Fibroblast of peridontal ligament (primary cell): ENCODE measurements around the gene RELA.
A peak's percentile ranks its signal among the peaks of the same experiment; 100 is the strongest.
"Not testable (repeated sequence)": the region's sequence is repeated elsewhere in the genome, so short reads cannot be mapped to it uniquely, and the experiment has no call there.

ENCODE experiments used
- DNase-seq: peaks from one replicate; pipeline ENCODE4 v3.0.0-alpha.2; 2010; ENCODE audit errors: extremely low read depth

RELA gene

DNA sequence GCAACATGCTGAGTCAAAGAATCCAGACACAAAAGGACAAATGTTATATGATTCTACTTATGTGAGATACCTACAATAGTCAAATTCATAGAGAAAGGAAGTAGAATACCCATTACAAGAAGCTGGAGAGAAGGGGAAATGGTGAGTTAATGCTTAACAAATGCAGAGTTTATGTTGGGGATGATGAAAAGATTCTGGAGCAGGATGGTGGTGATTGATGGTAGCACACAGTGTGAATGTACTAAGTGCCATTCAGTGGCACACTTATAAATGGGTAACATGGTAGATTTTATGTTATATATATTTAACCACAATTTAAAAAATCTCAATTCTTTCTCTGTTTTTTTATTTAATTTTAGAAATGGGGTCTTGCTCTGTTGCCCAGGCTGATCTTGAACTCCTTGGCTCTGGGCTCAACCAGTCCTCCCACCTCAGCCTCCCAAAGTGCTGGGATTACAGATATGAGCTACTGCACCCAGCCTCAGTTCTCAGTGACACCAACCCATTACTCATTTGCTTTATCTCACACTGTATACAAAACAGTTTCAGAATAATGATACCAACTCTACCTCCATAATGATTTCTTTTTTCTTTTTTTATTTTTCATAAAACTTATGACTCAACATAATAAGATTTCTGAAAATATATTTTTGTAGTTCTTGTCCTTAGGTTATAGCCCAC lies 9.6 kb upstream of the RELA start:
- DNase-seq, result no peak

DNA sequence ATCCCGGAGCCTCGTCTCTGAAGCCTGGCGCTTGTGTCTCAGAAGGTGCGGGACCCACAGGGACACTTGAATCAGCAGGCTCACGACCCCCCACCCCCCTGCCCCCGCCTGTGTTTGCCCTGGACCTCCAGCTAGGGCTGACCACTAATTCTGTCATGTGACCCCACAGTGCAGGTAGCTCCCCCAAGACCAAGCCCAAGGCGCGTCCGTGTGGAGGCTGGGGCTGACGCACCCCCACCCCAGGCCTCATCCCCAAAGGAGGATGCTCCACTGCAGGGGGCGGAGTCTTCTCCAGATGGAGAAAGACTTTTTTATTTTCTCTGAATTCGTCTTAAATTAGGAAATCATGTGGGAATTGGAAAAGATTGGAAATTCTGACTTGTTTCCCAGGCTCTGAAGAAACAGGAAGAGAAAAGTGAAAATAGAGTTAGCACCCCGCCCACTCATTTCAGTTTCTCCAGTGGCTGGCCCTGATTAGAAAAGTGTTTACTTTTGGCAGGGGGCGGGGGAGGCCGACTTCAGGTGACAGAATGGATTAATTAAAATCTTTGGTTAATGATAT lies 1.0 kb upstream of the RELA start:
- peak; percentile 86 for DNase-seq

DNA sequence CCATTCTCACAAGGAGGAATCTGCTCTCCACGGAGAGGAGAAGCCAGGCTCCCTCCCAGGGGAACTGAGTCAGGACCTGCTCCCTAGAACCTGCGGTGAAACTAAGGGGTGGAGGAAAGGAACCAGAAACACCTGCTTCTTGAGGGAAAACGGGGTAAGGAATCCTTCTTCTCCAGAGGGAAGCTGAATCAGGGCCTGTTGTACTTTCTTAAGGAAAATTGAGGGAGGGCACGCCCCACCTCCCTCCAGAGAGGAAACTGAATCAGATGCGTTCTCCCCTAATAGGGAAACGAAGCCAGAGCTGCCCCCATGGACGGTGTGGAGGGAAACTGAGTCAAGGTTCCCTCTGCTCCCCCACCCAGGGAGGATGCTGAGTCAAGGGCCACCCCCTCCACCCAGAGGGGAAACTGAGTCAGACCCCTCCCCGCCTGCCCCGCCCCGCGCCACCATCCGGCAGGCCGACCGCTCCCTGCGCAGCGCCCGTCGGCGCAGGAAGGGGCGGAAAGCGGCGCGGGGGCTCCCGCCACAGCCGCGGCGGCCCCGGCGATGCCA lies 393 bp downstream of the RELA start:
- peak; percentile 26 for DNase-seq

DNA sequence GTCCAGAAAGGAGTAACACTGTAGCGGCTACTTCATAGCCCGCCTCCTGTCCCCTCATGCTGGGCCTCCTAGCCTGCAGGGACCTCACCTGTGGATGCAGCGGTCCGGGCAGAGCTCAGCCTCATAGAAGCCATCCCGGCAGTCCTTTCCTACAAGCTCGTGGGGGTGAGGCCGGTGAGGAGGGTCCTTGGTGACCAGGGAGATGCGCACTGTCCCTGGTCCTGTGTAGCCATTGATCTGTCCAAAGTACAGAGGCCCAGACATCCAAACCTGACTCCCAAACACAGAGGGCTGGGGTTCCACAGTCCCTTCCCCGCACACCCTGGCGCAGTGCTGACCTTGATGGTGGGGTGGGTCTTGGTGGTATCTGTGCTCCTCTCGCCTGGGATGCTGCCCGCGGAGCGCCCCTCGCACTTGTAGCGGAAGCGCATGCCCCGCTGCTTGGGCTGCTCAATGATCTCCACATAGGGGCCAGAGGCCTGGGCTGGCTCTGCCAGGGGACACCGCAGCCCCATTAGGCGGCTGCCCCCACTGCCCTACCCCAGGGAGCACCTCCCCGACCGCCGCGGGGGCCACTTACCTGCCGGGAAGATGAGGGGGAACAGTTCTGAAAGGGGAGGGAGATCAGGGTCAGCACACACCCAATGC lies 993 bp downstream of the RELA start:
- no peak for DNase-seq

DNA sequence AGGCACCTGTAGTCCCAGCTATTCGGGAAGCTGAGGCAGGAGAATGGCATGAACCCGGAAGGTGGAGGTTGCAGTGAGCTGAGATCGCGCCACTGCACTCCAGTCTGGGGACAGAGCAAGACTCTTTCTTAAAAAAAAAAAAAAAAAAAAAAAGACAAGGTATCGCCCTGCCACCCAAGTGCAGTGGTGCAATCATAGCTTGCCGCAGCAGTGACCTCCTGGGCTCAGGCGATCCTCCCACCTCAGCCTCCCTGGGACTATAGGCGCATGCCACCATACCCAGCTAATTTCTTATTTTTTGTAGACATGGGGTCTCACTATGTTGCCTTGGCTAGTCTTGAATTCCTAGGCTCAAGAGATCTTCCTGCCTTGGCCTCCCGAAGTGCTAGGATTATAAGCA lies 1.8 kb downstream of the RELA start:
- DNase-seq, result not testable (repeated sequence)

DNA sequence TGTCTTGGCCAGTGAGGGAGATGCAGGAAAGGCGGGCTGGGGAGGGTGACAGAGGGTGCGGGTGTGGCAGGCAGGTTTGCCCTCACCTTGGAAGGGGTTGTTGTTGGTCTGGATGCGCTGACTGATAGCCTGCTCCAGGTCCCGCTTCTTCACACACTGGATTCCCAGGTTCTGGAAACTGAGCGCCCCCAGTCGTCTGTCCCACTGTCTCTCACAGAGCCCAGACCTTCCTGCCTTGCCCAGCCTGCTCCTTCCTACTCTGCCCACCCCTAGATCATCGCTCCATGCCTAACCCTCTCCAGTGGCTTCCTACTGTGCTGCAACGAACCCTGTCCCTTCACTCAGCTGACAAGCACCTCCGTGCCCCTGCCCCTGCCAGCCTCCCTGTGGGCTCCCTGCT lies 2.7 kb downstream of the RELA start:
- DNase-seq, result no peak

DNA sequence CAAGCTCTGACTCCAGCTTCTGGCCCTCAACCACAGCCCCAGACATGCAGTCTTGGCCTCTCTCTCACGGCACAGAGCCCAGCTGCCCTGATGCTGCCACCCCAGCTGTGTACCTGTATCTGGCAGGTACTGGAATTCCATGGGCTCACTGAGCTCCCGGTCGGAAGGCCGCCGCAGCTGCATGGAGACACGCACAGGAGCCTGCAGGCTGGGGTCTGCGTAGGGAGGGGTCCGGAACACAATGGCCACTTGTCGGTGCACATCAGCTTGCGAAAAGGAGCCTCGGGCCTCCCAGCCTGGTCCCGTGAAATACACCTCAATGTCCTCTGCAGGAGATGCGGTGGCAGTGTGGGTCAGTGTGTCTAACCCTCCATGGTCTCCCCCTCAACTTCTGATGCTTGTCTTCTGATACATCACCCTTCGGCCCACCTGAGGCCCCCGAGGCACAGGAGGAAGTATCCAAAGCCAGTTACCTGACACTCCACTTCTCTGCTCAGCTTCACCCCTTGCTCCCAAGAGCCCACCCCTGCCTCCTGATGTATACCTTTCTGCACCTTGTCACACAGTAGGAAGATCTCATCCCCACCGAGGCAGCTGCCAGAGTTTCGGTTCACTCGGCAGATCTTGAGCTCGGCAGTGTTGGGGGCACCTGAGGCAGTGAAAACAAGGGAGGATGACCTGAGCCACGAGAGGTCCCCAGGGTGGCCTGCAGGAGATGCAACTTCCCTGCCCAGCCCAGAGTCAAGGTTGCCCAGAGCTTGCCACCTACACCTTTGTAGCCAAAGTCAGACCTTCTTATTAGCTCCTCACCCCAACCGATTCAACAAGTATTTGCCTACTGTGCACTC lies 4.3 kb downstream of the RELA start:
- no peak for DNase-seq

DNA sequence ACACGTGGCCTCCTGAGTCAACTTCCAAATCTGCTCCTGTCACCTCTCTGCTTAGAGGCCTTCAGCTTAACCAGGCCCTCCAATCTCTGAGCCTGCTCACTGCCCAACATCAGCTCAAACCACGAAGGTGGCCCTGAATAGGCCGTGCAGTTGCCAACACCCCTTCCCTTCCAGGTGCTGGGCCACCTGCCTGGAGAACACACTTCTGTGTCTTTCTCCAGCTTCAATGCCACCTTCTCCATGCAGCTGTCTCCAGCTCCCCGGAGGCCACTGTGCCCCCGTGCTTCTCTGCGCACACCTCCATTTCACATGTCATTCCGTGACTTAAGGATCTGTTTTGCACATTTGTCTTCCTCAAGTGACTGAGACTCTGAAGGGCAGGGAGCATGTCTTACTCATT lies 5.3 kb downstream of the RELA start:
- DNase-seq, result no peak

DNA sequence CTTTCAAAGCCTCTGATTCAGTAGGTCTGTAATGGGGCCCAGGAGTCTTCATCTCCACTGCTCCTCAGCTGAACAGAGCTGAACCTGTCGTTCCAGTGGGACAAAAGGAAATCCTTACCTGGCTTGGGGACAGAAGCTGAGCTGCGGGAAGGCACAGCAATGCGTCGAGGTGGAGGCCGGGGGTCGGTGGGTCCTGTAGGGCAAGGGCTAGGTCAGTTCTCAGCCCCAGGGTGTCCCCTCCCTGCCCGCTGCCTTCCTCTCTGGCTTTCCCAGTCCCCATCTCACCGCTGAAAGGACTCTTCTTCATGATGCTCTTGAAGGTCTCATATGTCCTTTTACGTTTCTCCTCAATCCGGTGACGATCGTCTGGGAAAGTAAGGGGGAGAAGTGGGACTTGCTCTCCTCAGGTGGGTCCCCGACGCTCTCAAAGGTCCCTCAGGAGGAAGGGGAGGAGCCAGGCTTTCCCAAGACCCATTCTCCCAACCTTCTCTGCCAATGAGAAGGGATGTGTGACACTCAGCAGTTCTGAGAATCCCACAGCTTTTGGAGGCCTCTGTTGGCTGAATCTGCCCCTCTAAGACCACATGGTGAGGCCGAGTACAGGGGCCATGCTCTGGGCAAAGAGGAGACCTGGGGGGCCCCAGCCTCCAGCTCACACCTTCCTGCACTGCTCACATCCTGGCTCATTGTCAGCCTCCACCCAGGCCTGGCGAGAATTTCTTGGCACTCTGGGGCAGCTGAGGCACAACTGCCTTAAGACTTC lies 7.0 kb downstream of the RELA start:
- DNase-seq, result no peak

DNA sequence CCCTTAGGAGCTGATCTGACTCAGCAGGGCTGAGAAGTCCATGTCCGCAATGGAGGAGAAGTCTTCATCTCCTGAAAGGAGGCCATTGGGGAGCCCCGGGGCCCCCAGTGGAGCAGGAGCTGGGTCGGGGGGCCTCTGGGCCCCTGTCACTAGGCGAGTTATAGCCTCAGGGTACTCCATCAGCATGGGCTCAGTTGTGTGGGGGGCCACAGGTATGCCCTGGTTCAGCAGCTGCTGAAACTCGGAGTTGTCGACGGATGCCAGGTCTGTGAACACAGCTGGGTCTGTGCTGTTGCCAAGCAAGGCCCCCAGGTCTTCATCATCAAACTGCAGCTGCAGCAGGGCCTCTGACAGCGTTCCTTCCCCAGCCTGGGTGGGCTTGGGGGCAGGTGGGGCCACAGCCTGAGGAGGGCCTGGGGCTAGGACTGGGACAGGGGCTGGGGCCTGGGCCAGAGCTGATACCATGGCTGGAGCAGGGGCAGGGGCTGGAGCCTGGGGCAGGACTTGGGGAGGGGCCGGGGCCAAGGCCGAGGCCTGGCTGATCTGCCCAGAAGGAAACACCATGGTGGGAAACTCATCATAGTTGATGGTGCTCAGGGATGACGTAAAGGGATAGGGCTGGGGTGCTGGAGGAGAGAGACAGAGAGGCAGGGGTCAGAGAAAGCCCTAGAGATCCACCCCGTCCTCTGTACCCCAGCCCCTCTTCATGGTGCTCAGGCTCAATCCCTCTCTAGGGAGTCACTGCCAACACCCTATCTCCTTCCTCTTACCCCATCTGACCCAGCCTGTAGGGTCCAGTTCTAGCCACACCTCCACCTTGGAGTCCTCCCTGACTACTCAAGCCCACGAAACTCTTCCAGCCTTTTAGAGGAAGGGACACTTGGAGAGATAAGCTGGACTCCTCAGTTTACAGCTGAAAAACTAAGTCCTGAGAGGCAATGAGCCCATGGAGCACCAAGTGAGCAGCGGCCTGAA lies 8.1 kb downstream of the RELA start:
- no peak for DNase-seq

DNA sequence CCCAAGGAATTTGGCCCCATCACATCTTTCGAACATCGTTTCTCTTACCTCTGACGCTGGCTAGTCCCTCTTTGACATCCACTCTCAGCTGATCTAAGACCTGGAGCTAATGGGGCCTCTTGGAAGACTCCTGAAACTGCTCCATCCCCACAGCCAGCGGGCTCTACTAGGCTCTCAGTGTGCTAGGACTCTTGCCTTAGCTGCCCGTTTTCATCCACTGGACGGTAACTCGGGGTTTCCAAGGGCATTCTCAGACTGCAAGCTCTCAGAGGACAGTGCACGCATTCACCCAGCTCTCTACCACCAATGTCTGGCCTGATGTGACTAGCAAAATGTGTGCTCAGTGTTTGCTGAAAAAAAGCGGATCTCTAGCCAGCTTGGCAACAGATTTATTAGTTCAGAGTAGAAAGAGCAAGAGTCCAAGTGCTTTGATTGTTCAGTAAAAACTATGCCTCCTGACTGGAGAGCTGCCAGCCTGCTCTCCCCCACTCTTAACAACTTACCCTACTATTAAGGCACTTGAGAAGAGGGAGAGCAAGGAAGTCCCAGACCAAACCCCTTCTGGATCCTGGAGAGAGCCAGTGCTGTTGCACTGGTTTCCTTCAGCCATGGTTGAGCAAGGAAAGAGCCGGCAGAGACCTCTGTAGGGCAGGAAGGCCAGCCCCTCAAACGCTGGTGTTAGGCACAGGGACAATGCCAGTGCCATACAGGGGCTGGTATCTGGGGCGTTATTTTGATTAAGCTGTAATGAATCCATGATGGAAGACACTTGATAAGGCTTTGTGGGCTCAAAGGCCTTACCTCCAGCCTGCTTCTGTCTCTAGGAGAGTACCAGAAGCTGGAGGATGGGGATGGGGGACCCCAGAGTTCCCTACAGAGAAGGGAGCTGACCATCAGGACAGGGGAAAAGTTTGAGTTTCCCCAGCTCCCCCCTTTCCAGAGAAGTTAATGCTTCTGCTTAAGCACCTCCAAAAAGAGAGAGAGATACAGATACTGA lies 9.2 kb downstream of the RELA start:
- DNase-seq, result no peak

DNA sequence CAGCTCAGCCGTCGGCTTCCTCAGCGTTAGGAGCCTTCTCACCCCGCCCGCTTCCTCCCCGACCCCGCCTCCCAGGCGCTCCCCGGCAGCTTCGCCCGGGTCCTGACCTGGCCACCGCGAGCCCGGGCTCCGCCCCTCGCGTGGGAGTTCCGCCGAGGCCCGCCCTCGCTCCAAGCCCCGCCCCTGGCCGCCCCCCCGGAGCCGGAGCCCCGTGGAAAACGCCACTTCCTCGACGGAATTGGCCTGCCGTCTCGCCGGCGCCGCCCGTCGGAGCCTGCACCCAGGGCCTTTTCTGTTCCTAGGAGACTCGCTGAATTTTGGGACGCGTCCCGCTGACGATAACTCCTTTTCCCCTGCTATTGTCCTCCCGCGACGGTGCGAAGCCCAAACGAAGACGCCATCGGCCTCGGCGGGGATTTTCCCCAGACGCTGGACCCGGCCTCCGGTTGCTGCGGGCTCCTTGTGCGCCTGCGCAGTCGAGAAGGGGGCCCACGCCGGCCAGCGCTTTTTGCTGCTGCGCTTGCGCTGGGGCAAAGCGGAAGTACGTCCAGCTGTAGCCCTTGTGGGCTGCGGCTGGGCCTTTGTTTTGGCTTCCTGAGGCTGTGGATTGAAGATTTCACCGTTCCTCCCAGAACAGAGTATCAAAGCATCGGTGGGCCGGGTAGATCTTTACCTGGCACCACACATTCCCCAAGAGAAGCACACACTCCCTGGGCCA lies 10.0 kb downstream of the RELA start:
- DNase-seq, result peak; percentile 92

DNA sequence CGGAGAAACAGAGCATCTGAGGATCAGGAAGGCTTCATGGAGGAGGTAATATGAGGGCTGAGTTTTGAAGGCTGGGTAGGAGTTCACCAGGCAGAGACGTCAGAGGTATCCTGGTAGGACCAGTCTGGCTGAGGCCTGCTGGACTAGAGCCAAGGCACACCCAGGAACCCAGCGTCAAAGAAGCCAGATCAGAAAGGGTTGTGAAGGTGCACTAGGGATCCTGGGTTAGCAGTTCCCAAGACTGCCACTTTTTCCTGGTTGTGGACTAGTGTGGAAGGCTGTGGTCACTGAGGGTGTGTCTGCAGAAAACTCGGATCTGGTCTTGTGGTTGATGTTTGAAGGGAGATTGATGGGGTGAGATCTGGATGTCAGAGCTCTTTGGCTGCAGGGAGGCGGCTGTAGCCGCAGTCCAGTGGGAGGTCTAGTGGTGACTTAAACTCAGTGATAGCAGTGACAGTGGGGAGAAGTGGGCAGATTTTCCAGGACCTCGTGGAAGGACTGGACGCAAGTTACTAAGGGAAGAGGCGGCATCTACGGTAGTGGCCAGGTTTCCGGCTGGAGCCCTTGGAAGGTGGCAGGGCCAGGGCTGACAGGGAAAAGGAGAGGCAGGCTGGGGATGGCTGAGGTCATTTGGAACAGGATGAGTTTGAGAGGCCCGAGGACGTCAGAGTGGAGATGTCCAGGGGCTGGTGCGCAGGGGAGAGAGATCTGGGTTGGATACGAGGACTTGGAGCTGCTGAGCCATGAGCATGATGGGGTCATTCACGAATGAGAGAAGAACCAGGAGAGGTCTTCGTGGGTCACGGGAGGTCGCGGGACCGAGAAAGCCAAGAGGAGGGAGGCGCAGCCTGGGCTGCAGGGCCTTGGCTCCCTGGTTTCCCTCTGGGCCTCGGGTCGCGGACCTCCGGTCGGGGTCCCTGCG lies 10.9 kb downstream of the RELA start:
- DNase-seq, result peak; percentile 24

DNA sequence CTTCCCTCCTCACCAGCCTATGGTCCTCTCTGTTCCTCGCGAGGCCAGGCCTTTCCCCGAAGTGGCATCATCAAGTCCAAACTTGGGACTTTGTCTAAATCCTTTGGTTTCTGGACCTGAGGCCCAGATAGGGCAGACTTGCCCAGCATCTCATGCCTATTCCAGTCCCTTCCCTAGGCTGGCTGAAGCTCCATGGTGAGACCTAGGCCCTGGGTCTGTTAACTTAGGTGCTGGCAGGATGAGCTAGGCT lies 11.5 kb downstream of the RELA start:
- DNase-seq, result no peak

DNA sequence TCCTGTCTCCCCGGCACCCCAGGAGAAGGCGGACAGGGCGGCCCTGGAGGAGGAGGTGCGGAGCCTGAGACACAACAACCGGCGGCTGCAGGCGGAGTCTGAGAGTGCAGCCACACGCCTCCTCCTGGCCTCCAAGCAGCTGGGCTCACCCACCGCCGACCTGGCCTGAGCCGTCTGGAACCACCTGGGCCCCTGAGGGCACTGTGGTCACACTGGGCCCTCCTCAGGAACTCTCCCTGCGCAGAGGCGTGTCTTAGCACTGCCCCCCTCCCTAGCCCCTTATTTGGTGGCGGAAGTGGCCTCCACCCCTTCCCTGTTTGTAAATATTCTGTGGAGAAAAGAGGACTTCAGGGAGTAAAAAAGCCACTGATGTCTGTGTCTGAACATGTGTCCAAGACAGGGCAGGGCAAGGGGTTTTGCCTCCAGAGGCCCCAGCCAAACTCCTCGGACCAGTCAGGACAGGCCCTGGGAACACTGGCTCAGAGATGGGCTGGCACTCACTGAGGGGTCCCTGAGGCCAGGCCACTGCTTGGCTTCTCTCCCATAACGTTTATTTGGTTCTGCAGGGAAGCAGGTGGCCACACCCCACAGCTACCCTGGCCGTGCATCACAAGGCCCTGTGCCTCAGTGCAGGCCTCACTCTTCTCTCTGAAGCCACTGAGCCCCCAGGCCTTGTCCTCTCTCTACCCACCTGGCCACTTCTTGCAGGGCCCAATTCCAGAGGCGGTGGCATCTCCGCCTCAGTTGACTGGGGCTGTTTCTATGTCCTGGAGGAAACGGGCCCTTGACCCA lies 12.0 kb downstream of the RELA start:
- DNase-seq, result no peak

DNA sequence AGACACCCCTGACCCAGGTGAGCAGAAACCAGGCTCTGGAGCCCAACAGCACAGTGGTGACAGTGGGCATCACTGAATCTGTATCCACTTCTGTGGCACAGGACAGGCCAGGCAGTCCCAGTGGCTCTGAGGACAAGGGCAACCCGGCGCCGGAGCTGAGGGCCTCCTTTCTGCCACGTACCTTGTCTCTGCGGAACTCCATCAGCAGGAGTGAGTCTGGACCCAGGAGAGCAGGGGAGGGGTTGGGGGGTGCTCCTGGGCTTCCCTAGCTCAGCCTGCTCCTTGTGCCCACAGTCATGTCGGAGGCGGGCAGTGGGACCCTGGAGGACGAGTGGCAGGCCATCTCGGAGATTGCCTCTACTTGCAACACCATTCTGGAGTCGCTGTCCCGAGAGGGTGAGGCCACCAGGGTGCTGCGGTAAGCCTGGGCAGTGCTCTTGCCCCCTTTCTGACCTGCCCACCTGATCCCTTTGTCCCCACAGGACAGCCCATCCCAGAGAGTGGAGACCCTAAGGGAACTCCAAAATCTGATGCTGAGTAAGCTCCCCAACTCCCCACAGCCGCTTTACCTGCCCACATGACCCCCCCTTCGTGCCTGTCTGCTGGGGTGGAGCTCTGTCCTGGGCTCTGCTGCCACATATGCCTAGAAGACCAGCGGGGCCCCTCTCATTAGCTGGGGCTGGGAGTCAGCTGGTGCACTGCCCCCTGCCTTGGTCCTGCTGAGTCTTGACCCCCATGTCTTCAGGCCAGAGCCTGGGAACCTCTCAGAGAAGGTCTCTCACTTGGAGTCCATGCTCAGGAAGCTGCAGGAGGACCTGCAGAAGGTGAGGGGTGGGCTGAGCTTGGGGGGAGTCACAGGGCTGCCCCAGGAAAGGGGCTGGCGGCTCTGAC lies 12.8 kb downstream of the RELA start:
- DNase-seq, result no peak
